ENCODE data around the gene SPOCD1.
A peak's percentile ranks its signal among the peaks of the same experiment; 100 is the strongest.

SPOCD1 gene

DNA sequence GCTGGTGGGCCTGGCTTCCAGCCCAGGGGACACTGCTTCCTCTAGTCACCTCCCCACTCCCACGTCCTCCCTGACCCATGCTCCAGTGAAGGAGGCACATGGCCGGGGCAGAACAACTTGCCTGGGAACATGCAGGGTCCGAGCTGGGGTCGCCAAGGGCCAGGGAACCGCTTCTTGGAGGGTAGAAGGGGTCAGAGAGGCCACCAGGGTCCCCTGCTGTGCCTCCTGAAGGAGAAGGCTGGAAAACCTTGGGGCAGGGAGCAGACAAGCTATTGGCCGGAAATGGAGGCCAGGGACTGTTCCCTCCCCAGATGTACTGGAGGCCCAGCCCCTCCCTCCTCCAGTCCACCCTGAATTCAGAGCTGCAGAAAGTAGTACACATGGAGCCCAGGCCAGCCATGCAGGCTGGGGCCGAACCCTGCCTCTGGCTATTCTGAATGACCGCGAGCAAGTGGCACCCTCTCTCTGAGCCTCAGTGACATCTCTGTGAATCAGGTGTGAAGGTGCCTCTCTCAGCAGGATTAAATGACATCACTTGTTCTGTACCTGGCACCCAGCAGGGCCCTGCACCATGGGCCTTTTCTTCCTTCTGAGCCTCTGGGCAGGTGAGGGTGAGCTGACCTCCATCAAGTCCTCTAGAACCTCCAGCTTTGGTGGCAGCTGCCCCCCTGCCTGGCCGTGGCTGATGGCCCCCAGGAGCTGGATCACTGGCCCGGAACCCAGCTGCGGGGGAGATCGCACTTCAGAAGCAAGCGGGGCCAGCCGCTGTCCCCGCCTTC, 15.7 kb downstream of the SPOCD1 start:
- DNase-seq (ENCODE audit: low spot score) = no peak

DNA sequence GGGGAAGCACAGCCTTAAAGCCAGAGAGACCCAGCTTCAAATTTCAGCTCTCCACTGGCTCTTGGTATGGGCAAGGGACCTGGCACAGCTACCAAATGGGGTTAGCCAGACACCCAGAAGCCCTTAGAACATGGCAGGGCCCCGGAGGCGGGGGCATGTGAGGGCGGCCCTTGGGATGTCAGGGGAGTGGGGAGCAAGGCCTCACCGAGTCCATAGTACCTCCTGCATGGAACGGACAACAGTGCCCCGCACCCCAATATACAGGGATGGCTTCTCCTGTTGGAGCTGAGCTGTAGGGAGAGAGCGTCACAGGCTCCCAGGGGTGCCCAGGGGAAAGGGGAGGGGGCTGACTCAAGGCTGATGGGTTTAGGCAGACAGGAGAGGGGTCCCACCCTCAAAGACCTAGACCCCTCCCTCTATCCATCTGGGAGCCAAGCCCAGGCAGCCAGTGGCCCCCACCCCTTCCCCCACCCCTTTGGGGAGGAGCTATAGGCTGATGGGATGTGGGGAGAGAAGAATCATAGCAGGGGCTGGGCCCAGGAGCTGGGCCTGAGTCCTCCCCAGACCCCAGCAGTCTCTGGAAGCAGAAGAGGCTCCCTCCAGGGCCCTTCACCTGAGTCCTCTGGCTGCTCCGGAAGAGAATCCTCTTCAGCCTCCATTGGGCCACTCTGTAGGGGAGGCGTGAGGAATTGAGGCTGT, 16.5 kb downstream of the SPOCD1 start:
- no peak for DNase-seq (ENCODE audit: low spot score)

DNA sequence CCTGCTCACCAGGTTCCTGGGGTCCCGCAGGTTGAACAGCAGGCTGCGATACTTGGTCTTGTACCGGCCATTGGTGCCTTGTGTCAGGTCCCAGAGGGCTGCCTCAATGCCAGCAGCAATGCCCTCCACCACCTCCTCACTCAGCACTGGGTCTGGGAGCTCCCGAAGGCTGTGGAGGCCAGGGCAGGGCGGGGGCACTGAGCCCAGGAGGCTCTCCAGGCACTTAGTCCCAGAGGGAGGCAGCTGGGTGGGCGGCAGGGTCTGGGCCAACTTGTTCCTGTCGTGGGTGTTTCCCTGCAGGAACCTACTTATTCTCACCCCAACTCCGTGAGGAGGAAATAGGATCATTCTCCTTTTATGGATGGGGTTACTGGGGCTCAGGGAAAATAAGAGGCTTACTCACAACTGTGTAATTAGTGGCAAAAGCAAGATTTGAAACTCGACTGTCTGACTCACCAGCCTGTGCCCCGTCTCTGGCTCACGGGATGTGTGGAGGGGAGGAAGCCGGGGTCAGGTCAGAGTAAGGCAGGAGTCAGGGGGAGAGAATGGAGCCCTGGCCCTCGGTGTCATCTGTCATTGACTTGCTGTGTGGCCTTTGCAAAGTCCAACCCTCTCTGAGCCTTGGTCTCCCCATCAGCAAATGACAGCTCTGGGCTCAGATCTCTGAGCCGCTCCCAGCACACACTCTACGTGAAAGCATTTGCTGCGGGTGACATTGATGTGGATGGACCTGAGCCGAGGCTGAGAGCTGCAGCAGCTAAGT, 17.2 kb downstream of the SPOCD1 start:
- peak; percentile 90 for DNase-seq (ENCODE audit: low spot score)

DNA sequence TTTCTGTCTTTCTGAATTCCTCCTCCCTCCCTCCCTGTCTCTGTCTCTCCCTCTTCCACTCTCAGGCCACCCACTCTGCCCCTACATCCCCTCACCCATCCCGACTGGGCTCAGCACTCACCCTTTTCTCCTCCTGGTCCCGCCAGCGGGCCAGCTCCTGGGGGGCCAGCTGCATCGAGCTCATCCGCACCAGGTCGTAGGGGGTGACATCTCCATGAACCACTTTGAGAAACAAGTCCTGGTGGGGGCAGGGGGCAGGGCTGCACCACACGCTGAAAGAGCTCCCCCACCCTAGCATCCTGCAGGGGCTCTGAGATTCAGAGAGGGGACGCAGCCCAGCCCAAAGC, 17.8 kb downstream of the SPOCD1 start:
- peak; percentile 39 for DNase-seq (ENCODE audit: low spot score)

DNA sequence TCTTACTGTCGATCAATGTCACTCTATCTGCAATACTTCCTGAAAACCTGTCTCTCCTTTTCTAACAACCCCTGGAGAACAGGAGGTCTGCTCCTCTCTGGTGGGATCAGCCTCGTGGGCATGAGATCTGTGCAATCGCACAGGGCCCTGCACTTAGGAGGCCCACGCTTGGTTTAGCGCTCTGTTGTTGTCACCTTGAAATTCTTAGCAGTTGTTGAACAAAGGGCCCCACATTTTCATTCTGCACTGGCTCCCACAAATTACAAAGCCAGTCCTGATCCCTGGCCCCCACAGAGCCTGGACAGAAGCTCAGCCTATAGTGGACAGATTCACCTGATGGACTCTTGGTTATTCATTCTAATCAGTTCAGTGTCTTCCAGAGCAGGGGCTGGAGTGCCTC, 18.6 kb downstream of the SPOCD1 start:
- DNase-seq (ENCODE audit: low spot score) = no peak

DNA sequence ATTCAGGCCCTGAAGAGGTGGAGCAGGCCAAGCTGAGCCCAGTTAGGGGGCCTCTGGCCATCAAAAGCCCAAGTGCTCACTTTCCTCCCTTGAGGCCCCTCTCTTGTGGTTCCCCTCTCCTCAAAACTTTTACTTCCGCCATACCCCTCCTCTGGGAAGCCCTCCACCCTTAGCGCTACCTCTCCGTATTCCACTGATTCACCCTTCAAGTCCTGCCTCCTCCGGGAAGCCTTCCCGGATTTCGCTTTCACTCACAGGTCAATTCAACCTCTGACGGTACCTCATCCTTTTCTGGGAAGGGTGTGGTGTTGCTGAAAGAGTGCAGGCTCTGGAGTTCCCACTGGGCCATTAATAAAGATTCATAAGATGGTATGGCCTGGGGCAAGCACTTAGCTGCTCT, 19.1 kb downstream of the SPOCD1 start:
- DNase-seq (ENCODE audit: low spot score) = no peak

DNA sequence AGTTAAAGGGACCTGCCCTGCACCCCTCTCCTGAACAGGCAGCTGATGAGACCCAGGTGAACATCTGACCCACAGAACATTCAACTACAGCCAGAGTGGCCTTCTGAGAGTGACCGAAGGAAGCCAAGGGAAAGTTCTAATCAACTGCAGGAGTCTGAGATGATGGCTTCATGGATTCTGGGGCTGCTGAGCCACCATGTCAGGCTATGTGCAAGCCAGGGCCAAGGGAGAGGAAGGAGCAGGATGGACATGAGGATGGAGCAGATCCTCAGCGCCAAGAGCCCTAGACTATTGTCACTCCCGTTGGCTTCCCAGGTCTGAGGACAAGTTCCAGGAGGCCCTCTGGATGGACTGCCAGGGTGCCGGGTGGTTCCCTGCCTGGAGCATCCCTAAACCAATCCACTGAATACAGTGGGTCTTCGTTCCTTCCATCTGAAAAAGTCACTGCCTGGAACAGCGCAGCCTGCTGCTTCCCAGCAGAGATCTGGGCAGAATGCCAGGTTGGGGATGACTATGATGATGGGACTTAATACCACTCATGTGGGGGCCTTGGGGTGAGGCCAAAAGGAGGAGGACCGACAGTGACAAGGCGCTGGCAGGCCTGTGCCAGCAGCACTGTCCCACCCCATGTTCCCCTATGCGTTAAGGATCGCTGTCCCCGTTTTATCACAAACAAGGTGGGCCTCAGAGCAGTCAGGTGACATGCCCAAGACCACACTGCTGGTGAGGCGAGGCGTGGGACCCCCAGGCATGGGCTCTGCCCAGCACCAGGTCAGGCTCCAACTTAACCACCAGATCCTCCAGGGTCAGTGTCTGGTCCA, 19.8 kb downstream of the SPOCD1 start:
- DNase-seq (ENCODE audit: low spot score) = peak; percentile 66

DNA sequence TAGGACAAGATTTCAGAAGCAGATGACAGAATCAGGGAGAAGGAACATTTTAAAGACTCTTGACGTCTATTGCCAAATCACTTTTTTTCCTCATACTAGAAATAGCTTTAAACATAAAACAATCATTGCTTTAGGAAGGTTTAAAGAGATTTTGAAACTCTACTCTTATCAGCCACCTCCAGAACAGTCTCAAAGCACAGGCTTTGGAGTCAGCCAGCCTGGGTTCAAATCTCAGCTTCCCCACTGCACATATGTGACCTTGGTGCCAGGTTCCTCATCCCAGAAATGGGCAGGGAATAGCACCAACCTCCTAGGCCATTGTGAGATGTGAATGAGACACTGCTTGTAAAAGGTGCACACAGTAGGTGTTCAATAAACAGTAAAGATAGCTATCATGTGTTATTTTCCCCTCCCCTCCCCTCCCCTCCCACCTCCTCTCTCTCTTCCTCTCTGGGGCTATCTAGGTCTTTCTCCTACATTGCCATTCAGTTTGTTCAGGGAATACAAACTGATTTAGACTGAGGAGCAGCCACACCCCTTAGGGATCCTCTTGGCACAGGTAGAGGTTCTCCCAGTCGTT, 20.6 kb downstream of the SPOCD1 start:
- DNase-seq (ENCODE audit: low spot score) = no peak

DNA sequence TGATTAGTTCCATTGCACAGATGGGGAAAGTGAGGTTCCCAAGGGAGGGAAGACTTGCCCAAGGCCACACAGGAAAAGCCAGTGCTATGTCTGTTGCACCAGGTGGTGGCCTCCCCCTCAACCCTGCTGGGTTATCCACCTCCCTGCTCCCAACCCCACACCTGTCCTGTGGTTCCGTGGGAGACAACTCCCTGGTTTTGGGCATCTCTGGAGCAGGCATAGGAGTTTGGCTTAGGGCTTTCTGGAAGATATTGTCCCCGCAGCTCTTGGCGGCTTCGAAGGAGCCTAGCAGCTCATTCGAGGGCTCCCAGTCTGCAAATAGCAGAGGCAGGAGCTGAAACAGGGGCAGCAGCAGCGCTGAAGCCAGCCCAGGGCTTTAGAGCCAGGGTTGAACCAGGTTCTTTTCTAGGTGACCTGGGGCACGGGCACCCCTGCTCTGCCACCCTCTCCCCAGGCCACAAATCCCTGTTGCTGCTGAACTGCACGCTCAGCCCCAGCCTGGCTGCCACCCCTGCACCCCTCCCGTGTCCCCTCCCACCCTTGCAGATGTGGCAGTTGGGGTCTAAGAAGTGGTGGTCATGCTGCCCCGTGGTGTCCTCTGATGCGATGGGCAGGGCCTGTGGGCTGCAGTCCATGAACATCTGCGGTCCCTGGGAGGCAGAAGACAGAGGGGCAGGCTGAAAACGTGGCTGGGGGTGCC, 22.1 kb downstream of the SPOCD1 start:
- DNase-seq (ENCODE audit: low spot score) = no peak

DNA sequence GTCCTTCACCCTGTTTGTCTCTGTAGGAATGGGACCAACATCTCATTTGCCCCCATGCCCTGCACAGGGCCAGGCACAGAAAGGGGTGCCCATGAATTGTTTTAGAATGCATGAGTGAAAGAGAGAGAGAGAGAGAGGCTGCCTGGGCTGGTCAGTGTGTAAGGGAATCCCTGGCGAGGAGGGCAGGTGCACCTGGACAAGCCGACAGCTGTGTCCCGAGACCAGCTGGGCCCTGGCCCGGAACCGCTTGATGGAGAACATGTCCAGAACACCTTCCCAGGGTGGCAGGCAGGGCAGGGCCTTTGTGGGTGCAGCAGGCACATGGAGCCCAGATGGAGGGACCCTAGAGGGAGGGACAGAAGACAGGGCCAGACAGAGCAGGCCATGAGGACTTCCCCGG, 22.7 kb downstream of the SPOCD1 start:
- no peak for DNase-seq (ENCODE audit: low spot score)

DNA sequence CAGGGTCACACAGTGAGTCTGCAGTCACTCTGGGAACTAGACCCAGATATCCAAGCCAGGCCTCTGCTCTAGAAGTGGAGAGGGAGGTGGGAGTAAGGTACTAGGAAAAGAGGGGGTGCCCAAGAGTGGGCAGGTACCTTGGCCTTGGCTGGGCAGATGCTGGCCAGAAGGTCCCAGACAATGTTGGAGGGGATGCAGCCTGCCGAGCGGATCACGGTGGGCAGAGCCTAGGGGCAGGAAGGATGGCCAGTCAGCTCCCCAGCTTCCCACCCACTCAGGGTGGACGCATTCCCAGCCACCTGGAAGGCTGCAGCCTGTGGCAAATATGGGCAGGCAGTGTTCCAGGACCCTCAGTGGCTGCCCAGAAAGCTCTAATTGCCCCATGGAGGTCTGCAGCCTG, 23.3 kb downstream of the SPOCD1 start:
- DNase-seq (ENCODE audit: low spot score) = no peak

DNA sequence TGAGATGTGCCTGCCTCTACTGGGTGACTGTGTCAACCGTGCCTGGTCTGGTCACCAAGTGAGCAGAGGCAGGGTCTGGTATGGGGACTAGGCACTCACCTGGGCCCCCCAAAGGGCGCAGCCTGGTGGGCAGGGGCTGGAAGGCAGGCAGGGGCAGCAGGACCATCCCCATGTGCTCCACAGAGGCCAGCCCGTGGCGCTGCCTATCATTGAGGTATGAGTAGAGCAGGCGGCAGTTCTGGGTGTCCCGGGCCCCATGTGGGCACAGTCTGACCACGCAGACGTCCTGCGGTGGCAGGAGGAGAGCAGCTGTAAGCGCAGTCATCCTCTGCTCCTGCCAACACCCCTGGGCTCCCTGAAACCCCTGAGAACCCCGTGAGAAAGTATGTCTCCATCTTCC, 23.7 kb downstream of the SPOCD1 start:
- no peak for DNase-seq (ENCODE audit: low spot score)

DNA sequence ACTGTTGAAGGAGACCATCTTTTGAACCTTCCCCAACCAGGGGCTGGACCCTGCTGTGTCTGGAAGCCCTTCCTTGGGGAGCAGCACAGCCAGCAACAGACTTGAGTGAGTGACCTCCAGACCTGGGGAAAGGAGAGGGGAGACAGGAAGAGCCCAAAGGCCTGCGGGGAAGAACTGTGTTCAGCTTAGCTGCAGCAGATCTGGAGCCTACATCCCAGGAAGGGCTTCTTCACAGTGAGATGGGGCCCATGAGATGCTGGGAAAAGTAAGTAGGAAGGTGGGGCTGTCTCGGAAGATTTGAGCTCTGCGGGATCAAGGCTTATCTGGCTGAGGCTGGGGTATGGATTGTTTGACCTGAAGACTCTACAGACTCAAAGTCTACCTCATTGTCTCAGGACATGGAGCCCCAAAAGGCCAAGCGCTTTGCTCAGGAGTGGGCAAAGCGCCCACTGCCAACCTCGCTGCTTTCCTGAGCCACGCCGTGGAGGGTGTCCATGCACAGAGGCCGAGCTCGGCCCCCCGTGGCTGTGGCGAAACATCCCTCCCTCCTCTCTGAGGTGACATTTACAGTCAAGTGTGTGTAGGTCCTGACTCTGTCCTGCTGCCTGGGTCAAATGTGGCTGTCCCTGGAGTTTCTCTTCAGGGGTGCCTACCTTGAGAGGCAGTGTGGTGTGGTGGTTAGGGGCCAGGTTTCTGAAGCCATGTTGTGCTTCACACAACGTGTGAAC, 24.5 kb downstream of the SPOCD1 start:
- DNase-seq (ENCODE audit: low spot score) = no peak

DNA sequence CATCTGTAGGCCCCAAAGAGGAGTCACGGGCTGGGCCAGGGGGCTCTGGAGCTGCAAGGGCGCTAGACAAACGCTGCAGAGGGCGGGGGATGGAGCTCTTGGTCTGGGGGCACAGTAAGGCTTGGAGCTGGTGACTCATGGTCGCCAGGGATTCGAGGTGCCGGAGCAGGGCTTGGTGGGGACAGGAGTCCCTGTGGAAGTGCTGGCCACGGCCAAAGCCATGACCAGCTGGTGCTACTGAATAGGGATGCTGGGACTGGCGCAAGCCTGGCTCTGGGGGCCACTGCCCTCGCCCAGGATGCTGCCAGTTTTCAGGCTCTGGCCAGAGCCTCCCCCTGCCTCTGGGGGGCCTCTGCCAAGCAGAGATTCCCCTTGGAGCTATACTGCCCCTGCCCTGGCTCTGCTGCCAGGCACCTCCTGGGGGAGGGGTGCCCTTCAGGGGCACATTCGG, 25.2 kb downstream of the SPOCD1 start:
- no peak for DNase-seq (ENCODE audit: low spot score)

DNA sequence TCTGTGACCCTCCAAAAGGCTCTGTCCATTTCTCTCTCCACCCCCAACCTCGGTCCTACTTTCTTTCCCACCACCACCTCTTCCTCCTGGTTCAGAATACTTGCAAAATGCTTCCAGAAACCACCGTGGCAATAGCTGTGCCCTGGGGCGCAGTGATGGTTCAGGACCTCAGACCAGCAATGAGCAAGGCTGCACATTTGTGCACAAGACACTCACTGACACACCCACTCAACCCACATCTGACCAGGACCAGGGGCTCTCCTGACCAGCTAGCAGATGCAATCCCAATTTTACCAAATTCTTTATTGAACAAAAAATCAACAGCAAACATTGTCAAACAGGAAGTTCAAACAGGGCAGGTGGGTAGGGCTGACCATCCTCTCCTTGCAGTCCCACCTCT, 25.7 kb downstream of the SPOCD1 start:
- no peak for DNase-seq (ENCODE audit: low spot score)

DNA sequence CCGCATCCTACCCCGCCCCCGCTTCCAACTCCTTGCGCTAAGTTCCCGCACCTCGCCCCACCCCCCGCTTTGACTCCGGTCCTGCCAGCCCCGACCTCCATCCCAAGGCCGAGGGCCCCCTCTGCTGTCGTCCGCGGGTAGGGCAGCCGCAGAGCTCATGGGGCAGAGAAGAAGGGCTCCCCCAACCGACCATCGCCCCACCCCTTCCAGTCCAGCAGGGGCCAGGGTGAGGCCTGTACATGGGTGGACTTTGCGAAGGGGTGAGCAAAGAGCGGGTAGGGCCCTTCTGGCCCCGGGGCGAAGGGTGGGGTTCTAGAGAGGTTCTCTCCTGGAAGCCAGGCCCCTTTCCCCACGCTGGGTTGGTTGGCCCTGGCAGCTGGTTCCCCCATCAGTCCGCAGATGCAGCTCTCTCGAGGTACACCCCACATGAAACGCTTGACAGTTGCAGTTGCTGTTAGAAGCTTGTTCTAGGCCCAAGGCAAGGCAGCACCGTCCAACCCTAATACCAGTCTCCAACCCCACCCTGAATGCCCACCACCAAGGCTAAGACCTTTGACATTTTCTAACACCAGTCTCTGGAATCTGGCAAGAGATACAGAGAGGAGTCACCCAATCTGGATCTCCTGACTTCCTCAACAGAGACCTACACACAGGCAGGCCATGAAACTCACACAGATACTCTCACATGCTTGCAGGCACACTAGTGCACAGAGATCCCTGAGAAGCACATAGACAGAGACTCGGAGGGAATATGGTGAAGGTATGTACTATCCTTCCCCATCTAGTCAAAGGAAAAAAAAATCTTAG, 26.4 kb downstream of the SPOCD1 start:
- peak; percentile 98 for DNase-seq (ENCODE audit: low spot score)

DNA sequence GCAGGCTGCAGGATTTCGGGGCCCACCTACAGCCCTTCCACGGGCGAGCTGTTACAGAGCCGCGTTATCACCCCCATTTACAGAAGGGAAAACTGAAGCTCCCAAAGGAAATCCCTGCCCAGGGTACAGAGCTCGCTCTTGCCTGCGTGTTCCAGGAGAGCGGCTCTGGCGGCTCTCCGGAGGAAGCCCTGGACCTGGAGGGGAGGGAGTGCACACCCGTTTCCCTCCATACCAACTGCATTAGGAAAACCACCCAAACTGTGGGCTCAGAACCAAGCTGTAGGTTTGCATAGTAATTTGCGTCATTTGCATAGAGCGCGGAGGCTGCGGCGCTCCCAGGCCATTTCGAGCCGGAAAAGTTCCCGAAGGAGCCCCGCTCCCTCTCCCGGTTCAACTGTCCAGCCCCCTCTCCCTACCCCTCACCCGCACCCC, 27.0 kb downstream of the SPOCD1 start:
- peak; percentile 68 for DNase-seq (ENCODE audit: low spot score)

DNA sequence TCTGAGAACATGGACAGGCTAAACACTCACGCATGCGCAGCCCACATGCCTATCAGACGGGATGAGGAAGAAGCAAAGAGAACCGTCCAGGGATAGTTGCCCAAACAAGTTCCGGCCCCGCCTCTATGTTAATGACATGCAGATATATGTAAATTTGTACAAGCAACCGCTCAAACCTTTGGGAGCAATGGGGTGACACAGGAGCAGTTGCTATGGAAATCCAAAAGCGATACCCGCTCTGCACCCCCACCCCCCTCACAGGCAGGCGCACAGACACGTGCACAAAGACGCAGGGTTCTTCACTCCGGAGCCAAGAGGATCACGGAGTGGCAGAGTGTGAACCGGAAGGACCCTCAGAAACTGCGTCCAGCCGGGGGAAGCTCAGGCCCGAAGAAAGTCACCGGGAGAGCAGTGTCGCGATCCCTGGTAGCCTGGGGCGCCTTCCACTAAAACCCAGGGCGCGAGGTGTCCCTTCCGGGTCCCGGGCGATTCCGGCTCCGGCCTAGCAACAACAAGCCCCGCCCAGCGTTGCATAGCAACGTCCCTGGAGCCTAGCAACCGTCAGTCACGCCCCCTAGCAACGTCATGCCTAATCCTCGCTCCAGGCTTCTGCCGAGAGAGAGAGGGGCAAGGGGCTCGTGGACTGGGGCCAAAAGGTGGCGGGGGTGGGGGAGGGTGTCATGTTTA, 27.5 kb downstream of the SPOCD1 start:
- DNase-seq (ENCODE audit: low spot score) = peak; percentile 96

DNA sequence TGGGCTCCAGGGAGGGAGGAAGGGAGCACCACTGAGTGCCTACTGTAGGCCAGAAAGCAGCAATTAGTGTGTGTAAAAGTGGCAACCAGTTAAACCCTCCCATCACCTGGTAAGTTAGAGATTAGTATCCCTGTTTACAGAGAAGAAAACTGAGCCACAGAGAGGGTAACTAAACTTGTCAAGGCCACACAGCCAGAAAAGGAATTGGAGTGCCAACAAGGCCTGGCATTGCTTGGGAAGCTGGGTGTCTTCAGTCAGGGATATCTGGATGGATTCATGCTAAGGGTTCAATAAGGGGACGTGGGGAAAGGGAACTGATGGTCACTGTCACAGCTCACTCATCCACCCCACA, 28.1 kb downstream of the SPOCD1 start:
- no peak for DNase-seq (ENCODE audit: low spot score)
